Measurements from ENCODE around the gene STEAP1B.
"Not testable (repeated sequence)": the region's sequence is repeated elsewhere in the genome, so short reads cannot be mapped to it uniquely, and the experiment has no call there.

The STEAP1B gene

DNA sequence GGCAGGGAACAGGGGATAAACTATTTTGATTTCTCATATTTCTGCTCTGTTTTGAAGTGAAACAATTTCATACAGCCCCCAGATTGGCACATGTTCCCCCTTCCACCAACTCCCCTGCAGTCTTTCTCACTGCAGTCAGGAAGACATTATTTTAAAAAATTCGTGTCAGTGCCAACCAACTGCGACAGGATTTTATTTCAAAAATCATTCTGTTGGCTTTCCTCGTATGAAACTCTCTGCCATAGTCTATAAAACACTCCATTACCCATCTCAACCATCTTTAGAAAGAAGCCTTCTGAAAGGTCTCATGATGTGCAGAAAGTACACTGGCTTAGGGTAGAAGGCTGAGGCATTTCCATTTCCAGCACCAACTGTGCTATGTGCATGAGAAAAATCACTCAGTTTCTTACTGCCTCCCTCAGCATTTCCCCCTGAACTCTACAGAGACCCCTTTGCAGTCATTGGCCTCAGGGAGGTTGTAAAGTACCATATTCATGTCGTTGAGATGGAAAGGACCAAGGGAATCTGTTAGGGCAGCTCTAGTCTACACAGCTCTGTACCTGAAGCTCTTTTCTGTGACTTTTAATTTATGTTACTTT lies 46.9 kb downstream of the STEAP1B start:
- peak; percentile 46 for DNase-seq (ENCODE audit: low spot score)

DNA sequence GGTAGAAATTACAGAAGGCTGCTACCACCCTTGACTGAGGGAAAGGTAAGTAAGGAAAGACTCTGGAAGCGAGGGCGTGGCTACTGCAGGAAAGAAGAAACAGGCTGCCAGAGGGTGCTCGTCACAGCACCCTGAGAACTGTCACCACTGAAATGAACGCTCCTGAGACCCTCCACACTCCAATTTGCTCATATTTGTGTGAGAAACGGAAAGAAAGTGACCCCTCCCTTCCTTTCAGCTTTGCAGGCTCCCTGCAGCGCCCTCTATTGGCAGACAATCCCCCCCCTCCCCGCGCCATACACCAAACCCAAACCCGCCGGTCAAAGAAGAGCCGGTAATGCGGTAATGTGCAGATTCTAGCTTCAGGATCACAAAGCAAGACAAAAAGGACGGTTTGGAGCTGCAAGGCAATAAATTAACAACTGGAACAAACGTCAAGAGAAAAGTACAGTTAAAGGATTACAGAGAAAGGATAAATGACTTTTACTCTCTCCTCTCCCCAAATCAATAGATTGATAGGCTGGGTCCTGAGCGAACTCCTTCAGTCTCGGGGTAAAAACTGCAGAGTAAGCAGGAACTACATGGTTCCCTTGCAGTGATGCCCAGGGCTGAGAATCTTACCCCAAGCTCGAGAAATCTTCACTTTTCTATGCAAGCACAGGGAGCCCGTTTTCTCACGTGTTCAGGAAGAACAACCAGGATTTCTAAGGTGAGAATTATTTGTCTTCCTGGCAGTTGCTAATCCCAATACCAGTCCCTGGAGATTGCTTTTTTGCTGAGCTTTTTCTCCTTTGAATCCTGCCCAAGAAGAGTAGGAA lies 47.6 kb downstream of the STEAP1B start:
- DNase-seq (ENCODE audit: low spot score): peak; percentile 72

DNA sequence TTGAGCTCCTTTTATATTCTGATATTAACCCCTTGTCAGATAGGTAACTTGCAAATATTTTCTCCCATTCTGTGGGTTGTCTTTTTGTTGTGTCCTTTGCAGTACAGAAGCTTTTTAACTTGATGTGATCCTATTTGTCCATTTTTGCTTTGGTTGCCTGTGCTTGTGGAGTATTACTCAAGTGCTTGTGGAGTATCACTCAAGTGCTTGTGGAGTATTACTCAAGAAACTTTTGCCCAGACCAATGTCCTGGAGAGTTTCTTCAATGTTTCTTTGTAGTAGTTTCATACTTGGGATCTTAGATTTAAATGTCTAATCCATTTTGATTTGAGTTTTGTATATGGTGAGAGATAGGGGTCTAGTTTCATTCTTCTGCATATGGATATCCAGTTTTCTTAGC lies 50.0 kb downstream of the STEAP1B start:
- not testable (repeated sequence) for DNase-seq (ENCODE audit: low spot score)

DNA sequence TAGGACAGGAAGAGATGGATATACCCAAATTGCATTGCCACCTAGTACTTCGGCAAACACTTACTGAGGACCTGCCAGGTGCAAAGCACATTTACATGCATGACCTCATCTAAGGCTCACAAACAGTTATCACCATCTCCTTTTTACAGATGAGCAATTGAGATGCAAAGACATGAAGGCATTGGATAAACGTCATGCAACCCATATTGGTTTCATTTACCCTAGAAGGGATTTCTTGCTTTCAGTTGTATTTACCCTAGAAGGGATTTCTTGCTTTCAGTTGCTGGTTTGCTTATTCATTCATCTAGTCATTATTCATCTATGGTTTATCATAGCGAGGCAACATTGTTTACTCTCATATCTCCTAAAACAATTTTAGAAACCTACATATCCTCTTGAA lies 52.2 kb downstream of the STEAP1B start:
- DNase-seq (ENCODE audit: low spot score): no peak

DNA sequence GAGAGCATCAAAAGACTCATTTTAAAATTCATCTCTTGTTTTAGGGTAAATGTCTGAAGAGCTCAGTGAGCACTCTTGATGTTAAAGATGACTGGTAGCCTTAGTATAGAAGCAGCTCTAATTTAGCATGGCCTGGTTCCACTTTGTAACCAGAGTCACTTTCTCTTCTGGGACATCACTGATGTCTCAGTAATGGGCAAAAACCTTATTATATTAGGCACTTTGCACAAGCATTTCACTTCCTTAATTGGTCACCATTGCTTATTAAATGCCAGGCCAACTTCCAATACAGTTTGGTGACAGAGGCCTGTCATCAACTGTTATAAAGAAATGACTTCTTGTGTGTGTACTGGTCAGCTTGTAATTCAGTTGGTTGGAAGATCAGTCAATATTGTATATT lies 53.0 kb downstream of the STEAP1B start:
- no peak for DNase-seq (ENCODE audit: low spot score)

DNA sequence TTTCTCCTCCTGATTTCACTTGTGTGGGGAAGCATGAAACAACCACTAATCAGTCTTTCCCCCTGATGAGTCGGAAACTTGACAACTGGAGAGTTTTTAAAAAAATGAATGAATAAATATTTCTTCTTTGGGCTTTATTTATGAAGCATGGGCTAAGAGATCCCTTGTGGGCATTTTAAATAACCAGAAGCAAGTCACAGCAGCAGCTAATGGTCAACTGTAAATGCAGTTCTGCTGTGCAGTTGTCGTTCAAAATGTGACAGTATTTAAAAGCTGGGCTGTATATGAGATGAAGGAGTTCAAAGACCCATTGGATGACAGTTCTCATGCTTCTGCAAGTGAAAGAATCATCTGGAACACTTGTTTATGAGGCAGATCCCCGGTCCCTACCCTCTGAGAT lies 54.1 kb downstream of the STEAP1B start:
- no peak for DNase-seq (ENCODE audit: low spot score)

DNA sequence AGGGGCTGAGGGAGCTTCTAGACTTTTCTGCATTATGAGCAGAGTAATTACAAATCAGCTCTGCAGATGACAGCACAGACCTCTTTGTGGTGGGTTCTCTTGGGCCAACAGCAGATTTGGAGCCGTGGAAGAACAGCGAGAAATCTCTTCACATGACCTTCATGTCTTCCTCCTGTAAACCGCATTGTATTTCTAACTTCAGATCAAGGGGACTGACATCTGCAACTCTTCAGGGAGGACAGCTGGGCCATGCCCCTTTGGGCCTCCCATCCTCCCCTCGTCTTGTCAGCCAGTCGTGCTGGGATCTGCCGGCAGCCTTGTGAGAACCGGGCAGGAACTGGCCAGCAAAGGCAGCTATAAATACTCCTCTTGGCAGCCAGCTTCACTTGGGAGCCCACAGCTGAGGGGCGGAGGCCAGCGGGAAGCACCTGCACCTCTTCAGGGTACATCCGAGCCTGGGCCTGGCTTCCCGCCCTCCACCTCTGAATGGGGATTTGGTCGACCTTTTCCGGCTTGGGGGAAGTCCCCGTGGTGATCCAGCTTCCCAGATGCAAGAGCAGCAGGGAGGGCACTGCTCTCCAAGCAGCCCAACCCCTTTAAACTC lies 54.7 kb downstream of the STEAP1B start:
- DNase-seq (ENCODE audit: low spot score): no peak

DNA sequence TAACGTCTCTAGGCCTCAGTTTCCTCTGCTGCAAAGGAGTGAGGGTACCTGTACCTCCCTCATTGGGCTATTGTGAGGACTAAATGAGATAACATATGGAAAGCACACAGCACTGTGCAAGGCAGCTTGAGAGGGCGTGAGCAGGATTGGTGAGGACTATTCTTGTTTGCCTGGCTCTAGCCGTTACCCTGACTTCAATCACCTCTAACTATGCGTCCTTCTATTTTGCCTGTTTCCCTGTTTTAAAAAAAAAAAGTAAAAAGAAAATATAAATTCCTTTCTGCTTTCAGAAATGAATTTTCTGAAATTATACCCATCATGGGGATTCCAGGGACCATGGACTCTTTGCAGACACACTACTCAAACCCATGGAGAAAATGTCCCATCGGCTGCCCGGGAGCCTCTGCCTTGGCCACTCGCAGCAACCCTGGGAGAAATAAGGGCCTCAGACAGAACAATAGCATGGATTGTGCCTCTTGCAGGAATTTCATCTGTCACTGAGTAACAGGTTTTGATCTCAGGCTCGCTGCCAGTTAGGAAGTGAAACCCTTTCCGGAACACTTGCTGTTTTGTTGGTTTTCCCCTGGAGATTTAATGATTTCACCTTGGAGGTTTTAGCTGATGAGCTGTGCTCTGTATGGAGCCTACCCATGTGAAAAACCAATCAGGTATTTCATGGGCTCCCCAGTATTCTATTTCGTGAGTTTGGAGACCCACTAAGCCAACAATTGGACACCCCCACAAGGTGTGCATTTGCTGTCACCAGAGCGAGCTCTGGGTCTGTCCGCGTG lies 55.6 kb downstream of the STEAP1B start:
- no peak for DNase-seq (ENCODE audit: low spot score)

DNA sequence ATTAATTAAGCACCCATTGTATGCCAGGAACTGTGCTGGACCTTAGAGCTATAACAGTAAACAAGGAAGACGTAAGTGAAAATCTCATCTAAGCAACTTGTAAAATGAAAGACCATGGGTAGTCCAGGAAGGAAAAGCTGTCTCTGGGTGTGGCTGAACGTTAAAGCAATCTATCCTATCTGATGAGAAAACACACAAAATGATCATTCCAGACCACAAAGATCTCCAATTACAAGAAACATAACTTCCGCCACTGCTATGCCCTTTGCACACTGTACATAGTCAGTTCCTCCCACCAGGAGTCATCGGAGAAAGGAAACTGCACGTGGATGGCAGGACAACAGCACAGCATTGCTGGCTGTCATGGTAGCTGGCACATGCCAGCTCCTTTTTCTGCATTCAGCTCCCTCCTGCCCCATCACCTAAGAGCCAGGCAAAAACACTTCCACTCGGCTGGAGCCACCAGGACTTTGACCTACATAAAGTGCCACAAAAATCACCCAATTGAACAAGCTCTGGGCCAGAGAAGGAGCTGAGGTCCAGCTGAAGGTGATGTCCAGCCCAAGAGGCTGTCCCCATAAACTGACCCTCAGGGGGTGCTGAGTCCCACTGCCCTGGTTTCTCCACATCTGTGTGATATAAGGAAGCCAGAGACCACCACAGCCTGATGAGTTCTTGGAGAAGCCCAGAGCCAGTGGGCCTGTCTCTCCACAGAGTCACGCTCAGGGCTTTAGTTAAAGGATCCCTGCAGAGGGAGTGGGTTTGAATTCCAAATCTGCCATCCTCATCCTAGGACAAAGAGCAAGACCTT lies 56.4 kb downstream of the STEAP1B start:
- no peak for DNase-seq (ENCODE audit: low spot score)

DNA sequence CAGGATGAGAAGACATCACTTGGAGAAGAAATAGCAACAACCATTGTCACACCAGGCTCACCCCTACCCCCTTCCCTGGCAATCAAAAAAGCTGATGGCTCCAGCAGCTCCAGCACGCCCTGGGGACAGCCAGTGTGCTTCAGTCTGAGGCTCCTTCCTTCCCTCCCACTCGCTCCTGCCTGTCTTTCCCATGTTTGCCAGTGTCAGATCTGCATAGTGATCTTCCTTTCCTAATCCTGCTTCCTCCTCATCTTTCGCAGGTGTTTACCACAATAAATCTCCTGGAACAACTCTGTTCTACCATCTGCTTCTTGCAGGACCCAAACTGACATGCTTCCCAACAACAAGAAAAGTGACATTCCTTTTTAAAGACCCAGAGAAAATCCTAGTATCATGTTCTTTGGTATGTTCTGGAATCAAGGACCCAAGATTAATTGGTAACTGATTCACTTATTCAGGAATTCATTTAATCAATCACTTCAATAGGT lies 57.1 kb downstream of the STEAP1B start:
- DNase-seq (ENCODE audit: low spot score): no peak

DNA sequence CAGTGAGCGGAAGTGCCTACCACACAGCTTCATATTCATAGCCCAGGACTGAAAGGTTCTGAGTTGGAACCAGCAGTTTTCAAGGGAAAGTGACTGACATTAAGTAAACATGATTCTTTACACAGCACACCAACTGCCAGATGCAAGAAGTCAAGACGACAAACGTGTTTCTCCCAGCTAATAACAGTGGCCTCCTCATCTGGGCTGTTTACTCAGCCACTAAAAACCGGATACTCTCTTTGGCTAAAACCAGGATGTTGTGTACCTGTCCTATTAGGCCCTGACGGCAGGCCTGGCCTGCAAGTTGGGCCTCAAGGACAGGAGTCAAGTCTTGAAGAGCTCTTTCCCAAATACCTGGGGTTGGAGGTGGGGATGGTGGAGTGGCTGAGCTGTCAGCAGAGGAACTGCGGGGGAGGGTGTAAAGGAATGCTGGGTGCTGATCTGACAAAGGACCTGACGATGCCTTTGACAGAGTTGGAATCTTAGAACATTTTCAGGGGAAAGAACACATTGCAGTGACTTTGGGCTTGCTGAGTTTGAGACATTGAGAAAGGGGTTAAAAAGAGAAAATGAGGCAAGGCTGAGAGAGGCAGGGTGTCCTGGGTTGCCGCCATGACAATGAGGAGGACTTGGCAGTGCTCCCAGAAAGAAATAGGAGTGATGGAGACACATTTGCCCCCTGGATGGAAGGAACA lies 57.7 kb downstream of the STEAP1B start:
- DNase-seq (ENCODE audit: low spot score): no peak

DNA sequence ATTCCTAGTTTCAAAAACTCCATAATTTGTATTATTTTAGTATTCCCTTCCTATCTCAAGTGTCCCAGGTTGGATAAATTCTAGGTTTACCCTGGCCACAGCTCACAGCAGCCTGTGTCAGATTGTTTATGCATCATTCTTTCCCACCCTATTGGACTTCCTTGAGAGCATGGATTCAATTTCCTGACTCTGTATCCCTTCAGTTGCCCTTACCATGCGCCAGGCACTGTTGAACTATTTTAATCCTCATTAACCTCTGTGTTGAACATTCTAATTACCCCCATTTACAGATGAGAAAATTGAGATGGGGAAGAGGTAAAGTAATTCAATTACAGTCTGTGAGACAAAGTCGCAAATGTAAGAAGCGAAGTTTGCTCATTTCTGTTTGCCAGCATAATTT lies 58.8 kb downstream of the STEAP1B start:
- no peak for DNase-seq (ENCODE audit: low spot score)

DNA sequence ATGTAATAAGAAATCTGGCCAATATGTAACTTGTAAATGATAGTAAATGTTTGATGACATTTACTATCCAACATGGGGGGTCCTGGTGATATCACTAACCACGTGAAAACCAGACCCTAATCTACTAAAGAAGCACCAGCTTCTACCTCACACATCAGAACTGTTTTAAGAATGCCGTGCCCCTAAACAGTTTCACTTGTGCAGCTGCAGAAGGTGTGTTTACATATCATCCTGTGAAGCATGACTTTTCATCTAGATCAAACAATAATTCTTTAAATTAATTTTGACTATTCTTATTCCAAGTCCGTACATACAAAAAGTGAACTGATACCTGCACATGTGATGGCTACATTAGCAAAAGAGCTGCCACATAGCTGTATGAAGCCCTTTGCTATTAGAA lies 61.0 kb downstream of the STEAP1B start:
- no peak for DNase-seq (ENCODE audit: low spot score)

DNA sequence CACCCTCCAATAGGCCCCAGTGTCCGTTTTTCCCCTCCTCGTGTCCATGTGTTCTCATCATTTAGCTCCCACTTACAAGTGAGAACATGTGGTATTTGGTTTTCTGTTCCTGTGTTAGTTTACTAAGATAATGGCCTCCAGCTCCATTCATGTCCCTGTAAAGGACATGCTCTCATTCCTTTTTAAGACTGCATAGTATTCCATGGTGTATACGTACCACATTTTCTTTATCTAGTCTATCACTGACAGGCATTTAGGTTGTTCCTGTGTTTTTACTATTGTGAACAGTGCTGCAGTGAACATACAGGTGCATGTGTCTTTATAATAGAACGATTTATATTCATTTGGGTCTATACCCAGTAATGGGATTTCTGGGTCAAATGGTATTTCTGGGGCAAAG lies 63.4 kb downstream of the STEAP1B start:
- not testable (repeated sequence) for DNase-seq (ENCODE audit: low spot score)

DNA sequence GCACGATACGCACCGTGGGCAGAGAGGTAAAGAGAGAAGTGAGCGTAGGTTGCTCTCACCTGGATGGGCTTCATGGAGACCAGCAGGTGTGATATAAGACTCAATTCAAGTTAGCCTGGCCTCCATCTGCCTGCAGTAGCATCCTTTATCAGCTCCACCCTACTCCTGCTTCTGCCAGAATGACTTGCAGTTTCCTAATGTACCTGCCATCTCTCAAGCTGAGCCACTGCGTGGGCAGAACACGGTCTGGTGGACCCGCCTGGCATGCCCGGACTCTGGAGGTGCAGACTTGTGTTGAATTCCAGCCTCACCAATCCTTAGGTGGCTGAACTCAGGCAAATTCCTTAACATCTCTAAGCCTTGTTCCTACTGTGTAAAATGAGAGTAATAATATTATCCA lies 64.3 kb downstream of the STEAP1B start:
- DNase-seq (ENCODE audit: low spot score): no peak

DNA sequence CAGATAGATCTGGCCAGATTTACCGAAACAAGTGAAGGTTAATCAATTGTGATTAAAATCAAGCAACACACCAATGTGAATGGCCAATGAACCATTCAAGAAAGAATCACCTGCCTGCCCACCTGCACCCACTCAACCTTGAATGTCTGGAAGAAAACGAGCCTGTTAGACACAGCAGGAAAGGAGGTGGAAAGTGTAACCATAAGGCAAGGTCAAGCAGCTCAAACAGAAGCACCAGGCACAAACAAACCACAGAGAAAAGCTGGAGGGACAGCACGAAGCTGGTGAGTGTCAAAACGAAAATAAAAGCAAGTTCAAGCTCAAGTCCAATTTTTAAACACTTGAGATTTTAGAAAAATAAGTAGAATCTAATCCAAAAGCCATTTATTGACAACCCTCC lies 64.9 kb downstream of the STEAP1B start:
- no peak for DNase-seq (ENCODE audit: low spot score)

DNA sequence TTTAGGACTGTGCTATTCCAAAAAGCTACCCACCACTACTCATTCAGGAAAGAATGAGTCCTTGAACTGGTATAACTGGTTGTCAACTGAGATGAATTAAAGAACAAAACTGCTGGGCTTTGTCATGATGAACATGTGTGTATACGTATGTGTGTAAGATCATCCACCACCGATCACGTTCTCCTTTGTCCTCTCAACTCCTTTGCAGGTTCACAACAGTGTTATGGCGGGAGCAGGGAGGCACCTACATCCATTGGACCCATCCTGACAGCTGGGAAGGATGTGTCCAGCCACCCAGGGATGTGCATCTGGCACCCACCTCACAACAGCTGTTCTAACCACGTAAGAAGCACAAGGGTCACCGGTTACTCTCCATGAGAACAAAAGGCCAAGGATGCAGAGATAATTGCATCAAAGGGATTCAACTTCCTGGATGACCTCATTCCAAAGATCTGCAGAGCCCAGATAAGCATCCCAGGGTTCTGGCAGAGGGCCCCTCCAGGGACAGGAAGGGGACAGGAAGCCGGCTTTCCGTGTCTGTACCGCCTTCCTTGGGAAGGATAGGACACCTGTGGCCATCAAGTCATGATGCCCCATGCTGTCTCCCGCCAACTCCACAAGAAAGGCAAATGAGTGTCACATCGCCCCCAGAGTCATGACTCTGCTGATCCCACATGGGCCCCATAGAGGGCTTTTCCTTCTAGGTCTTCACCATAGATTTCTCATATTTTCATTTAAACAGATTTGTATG lies 66.1 kb downstream of the STEAP1B start:
- DNase-seq (ENCODE audit: low spot score): no peak

DNA sequence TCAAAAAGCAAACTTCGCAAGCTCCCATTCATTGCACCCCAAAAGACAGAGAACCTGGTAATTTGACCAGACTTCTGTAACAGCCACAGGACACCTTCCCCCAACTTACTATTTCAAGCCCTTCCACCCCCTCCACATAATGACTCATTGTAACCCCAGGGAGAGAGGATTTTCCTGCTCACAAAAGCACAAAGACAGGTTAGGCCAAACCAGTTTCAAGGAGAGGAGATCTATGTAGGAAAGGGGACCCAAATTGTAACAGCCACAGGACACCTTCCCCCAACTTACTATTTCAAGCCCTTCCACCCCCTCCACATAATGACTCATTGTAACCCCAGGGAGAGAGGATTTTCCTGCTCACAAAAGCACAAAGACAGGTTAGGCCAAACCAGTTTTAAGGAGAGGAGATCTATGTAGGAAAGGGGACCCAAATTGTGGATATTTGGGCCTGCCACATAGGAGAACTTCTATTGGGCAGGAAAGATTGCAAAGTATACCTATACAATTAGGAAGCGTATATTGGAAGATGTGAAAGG lies 66.8 kb downstream of the STEAP1B start:
- DNase-seq (ENCODE audit: low spot score): not testable (repeated sequence)

DNA sequence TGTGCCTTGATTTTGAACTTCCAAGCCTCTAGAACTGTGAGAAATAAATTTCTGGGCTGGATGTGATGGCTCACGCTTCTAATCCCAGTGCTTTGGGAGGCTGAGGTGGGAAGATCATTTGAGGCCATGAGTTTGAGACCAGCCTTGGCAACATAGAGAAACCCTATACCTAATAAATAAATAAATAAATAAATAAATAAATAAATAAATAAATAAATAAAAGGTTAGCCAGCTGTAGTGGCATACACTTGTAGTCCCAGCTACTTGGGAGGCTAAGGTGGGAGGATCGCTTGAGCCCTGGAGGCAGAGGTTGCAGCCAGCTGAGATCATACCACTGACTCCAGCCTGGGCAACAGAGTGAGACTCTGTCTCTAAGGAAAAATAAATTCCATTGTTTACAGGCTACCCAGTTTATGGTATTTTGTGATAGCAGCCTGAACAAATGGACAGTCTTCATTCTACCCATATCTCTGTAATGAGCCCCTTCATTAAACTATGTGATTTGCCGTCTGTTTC lies 67.7 kb downstream of the STEAP1B start:
- DNase-seq (ENCODE audit: low spot score): no peak

DNA sequence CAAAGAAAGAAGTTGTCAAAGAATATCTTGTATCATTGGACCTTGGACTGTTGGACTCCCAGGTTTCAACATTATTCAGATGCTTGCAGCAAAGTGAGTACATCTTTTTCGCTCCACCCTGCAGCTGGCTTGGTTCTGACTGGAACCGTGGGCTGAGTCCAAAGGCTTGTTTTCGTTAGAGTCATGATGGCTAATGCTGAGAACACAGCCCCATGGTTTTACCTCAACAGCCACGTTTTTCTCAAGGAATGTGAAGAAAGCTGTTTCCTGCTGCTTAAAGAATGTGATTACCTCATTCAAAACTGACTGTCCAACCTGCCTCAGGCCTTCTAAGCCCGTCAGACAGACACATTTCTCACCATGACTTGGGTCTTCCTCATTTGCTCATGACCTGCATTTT lies 69.5 kb downstream of the STEAP1B start:
- no peak for DNase-seq (ENCODE audit: low spot score)

All from Ammon's horn (tissue), 1 donor.